Measurements from ENCODE around the gene POP7.

DNA sequence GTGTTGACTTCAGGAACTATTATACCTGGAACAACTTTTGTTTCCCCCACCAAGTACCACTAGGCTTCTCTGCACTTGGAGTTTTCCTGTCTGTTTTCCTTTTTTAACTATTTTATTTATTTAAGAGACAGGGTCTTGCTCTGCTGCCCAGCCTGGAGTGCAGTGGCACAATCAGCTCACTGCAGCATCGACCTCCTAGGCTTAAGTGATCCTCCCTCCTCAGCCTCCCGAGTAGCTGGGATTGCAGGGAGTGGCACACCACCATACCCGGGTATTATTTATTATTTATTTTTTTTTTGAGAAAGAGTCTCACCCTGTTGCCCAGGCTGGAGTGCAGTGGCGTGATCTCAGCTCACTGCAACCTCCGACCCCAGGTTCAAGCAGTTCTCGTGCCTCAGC, 9.8 kb upstream of the POP7 start:
- TF ChIP-seq RAD21 (IDR thresholded peaks at IDR 0.05; ENCODE audit: low read depth) (no peak), TEAD4 (IDR thresholded peaks at IDR 0.05) (no peak), TAF1 (IDR thresholded peaks at IDR 0.05; ENCODE audit: low read depth) (no peak), EP300 (IDR thresholded peaks at IDR 0.05; ENCODE audit: borderline replicate concordance) (no peak), TCF12 (IDR thresholded peaks at IDR 0.05; ENCODE audit: low read depth) (no peak), CREB1 (IDR thresholded peaks at IDR 0.05; ENCODE audit: low read depth) (no peak), YY1 (IDR thresholded peaks at IDR 0.05; ENCODE audit: low read depth) (no peak), USF1 (IDR thresholded peaks at IDR 0.05) (no peak), MAX (IDR thresholded peaks at IDR 0.05) (no peak), ZBTB7A (IDR thresholded peaks at IDR 0.05; ENCODE audit: low read depth) (no peak)
- TF ChIP-seq, protein P1, sequence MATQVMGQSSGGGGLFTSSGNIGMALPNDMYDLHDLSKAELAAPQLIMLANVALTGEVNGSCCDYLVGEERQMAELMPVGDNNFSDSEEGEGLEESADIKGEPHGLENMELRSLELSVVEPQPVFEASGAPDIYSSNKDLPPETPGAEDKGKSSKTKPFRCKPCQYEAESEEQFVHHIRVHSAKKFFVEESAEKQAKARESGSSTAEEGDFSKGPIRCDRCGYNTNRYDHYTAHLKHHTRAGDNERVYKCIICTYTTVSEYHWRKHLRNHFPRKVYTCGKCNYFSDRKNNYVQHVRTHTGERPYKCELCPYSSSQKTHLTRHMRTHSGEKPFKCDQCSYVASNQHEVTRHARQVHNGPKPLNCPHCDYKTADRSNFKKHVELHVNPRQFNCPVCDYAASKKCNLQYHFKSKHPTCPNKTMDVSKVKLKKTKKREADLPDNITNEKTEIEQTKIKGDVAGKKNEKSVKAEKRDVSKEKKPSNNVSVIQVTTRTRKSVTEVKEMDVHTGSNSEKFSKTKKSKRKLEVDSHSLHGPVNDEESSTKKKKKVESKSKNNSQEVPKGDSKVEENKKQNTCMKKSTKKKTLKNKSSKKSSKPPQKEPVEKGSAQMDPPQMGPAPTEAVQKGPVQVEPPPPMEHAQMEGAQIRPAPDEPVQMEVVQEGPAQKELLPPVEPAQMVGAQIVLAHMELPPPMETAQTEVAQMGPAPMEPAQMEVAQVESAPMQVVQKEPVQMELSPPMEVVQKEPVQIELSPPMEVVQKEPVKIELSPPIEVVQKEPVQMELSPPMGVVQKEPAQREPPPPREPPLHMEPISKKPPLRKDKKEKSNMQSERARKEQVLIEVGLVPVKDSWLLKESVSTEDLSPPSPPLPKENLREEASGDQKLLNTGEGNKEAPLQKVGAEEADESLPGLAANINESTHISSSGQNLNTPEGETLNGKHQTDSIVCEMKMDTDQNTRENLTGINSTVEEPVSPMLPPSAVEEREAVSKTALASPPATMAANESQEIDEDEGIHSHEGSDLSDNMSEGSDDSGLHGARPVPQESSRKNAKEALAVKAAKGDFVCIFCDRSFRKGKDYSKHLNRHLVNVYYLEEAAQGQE (IDR thresholded peaks at IDR 0.05; ENCODE audit: low read depth), result no peak
